Esophagus muscularis mucosa (tissue), 4 donors: ENCODE measurements around the gene PBRM1.

ENCODE experiments used
- EP300 ChIP-seq: sonication (generic); formaldehyde crosslinking; IDR thresholded peaks from one replicate; pipeline ENCODE4 v1.6.1; 2017; ENCODE audit warnings: antibody characterized with exemption
- POLR2A ChIP-seq: fragments of 450-650 bp; IDR thresholded peaks from one replicate; pipeline ENCODE4 v1.6.1; 2017; ENCODE audit warnings: antibody characterized with exemption, moderate library complexity, mild to moderate bottlenecking, low read depth
- POLR2AphosphoS5 ChIP-seq, 2 donors: sonication (generic); formaldehyde crosslinking; IDR thresholded peaks; one replicate each; pipeline ENCODE4 v1.6.1; 2017; ENCODE audit warnings: antibody characterized with exemption in 2 of 2
- TF ChIP-seq, protein P1 (sequence below), 3 experiments: fragments of 200-600 bp in 2 of 3; fragments of 450-650 bp in 1 of 3; sonication (generic) in 2 of 3; IDR thresholded peaks; one replicate each; pipeline ENCODE4 v1.5.1; 2017 to 2019; ENCODE audit warnings: antibody characterized with exemption in 3 of 3, mild to moderate bottlenecking in 2 of 3, moderate library complexity in 1 of 3

DNA sequence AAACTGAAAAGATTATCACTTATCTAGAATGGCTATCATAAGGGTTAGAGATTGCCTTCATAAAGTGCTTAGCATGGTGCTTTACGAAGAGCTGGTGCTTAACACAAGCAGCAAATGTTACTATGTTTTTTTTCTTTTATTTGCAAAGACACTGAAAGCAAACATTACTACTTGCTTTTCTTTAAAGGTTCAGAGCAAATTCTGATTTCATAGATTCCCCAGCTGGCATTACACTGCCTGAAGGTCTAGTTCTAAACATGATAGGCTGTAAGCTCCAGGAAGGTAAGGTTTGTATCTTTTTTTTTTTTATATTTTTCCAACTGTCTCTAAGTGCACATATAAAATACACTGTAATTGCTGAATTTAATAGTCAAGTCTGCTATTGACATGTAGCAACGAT lies 77.4 kb downstream of the PBRM1 start:
- TF ChIP-seq EP300 (no peak), POLR2A (no peak), POLR2AphosphoS5 (IDR thresholded peaks at IDR 0.05) (no peak)
- TF ChIP-seq, protein P1, sequence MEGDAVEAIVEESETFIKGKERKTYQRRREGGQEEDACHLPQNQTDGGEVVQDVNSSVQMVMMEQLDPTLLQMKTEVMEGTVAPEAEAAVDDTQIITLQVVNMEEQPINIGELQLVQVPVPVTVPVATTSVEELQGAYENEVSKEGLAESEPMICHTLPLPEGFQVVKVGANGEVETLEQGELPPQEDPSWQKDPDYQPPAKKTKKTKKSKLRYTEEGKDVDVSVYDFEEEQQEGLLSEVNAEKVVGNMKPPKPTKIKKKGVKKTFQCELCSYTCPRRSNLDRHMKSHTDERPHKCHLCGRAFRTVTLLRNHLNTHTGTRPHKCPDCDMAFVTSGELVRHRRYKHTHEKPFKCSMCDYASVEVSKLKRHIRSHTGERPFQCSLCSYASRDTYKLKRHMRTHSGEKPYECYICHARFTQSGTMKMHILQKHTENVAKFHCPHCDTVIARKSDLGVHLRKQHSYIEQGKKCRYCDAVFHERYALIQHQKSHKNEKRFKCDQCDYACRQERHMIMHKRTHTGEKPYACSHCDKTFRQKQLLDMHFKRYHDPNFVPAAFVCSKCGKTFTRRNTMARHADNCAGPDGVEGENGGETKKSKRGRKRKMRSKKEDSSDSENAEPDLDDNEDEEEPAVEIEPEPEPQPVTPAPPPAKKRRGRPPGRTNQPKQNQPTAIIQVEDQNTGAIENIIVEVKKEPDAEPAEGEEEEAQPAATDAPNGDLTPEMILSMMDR (IDR thresholded peaks at IDR 0.05): no peak
